MM.1S (cell line): Measurements from ENCODE around the gene SMAD4.

Source experiments
- CTCF ChIP-seq: fragments of 300-600 bp; sonication (generic); IDR thresholded peaks from 2 replicates; pipeline ENCODE4 v1.5.1; 2016; ENCODE audit warnings: antibody characterized with exemption, low read length, mixed read lengths
- EZH2 ChIP-seq: fragments of 300-600 bp; sonication (generic); optimal IDR thresholded peaks from 2 replicates; pipeline ENCODE3; 2017; ENCODE audit warnings: low read depth, mild to moderate bottlenecking, antibody characterized with exemption, low read length, mixed read lengths
- EZH2phosphoT487 ChIP-seq: fragments of 300-600 bp; sonication (generic); IDR thresholded peaks from 2 replicates; pipeline ENCODE4 v1.6.1; 2018; ENCODE audit warnings: antibody characterized with exemption, low read length

- TF ChIP-seq CTCF (no peak), EZH2 (no peak), EZH2phosphoT487 (no peak)
Measured at GRCh38 chr18:51107598-51108305, 77.7 kb downstream of the SMAD4 start.
